Pancreas (tissue), 10 donors: ENCODE data around the gene AK9. TPM values are rescaled to one million over a fixed set of nuclear protein-coding genes. Genes with fewer than 3 reads are reported as not detected.
"Not testable (repeated sequence)": the region's sequence is repeated elsewhere in the genome, so short reads cannot be mapped to it uniquely, and the experiment has no call there.

Source experiments
- ATAC-seq, 4 donors: fragments of 200-7000 bp; cut with Tn5 transposase; one replicate each; pipeline versions ENCODE4 v1.8.0 to v1.9.1; 2020; ENCODE audit warnings: mild to moderate bottlenecking in 4 of 4, moderate library complexity in 4 of 4
- DNase-seq, 6 donors: peaks; one replicate each; pipeline ENCODE4 v3.0.0-alpha.2; 2020
- FAIRE-seq: peaks from 2 replicates; lab custom pipeline; 2012; peaks lifted over from hg19 to GRCh38; lab: Jason Lieb, UNC
- H3K27ac ChIP-seq, 4 donors: fragments of 200-600 bp; sonication (generic); 1 replicate in 3 of 4; 2 replicates in 1 of 4; pipeline versions ENCODE4 v1.5.0 to v1.8.0; 2020
- H3K27me3 ChIP-seq, 4 donors: fragments of 200-600 bp; one replicate each; pipeline ENCODE4 v1.8.0; 2021
- H3K36me3 ChIP-seq, 3 donors: fragments of 200-600 bp; sonication (generic) in 1 of 3; one replicate each; pipeline versions ENCODE4 v1.5.0 to v1.8.0; 2020 to 2021
- H3K4me1 ChIP-seq, 3 donors: fragments of 200-600 bp; one replicate each; pipeline ENCODE4 v1.8.0; 2021
- H3K4me3 ChIP-seq, 4 donors: fragments of 200-600 bp; sonication (generic) in 2 of 4; one replicate each; pipeline versions ENCODE4 v1.5.0 to v1.8.0; 2020 to 2021
- H3K9me3 ChIP-seq, 4 donors: fragments of 200-600 bp; one replicate each; pipeline ENCODE4 v1.8.0; 2021
- CTCF ChIP-seq, 4 donors: fragments of 200-600 bp; sonication (generic) in 3 of 4; IDR thresholded peaks; one replicate each; pipeline versions ENCODE4 v1.5.0 to v1.8.0; 2021; ENCODE audit warnings: antibody characterized with exemption in 4 of 4
- WGBS, 2 donors: extraction: QIAGEN DNeasy Blood & Tissue Kit; methylation state at CpG; one replicate each; pipeline ENCODE4 v1.1.7; 2013; 5-methylcytosine and 5-hydroxymethylcytosine counted together
- intact Hi-C, 3 donors: fragments of 100-400 bp; cut with DNase I; formaldehyde crosslinking; loops; one replicate each; pipeline versions ENCODE4 v1.11.1 to v1.14.2; 2022
- polyA plus RNA-seq, 2 donors: library from polyadenylated mRNA; stranded (reverse); fragments of 200-250 nt; gene quantifications; one replicate each; pipeline ENCODE4 v1.2.3, GENCODE V29; 2013
- total RNA-seq, 6 donors: library from RNA; stranded (reverse); fragmentation: NEBNext Ultra II Directional in 4 of 6; extraction: Animal tissue kit (Norgen Biotek cat#: 25700) in 4 of 6; gene quantifications; one replicate each; pipeline versions ENCODE4 v1.2.1 to v1.2.4, GENCODE V29; 2021 to 2023
- donor health status: healthy with polysubstance abuse.
- donor health status: DM: no; HTN: no; CAD: no; lungs with moderate emphysema.
- donor health status: DM: no; HTN: no; CAD: no.
- donor health status: control.
- donor health status: control.
- donor health status: Bipolar disorder and iron deficiency.
- donor health status: DM: yes; HTN: yes; CAD: no.
- donor health status: DM: no; HTN: no; CAD: no.
- donor health status: DM: no; HTN: no; CAD: no.
- donor health status: DM: yes; HTN: yes; CAD: no.

Gene AK9
- total and polyA plus RNA-seq, 8 donors = 2.0 to 6.0 (median 3.6) TPM

GRCh38 chr6:109693111-109693510 lies 2.1 kb upstream of the AK9 start:
- no peak overlapping the region for H3K27ac ChIP-seq
- TF ChIP-seq CTCF (IDR thresholded peaks at IDR 0.05) = no peak
- no peak for ATAC-seq
- no peak overlapping the region for H3K4me3 ChIP-seq
- intact Hi-C loops = no loop called here
- peaks cover 0 to 8% (median 0%) of the 10 kb centered on the region in 3 donors for H3K4me1 ChIP-seq
- no peaks in the 10 kb centered on the region for H3K36me3 ChIP-seq
- DNase-seq = no peak
- no peaks in the 10 kb centered on the region for H3K27me3 ChIP-seq
- FAIRE-seq = no peak
- no peaks in the 10 kb centered on the region for H3K9me3 ChIP-seq

DNA sequence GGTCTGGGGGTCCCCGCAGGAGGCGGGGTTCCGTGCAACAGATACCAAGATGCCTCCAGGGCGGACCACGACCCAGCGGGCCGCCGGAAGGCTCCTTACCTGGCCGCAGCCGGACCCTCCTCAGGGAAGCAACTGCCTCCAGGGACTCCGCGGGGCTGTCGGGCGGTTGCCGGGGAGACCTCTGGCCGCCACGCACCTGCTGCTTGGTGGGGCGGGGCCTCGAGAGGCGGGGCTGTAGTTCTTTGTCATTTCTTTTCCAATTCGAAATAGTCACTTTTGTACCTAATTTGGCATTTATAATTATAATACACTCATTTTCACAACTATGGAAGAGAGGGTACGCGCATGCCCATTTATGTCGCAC lies 647 bp downstream of the AK9 start:
- intact Hi-C loops = no loop called here
- no peaks in the 10 kb centered on the region for H3K36me3 ChIP-seq

GRCh38 chr6:109687271-109687761 lies 3.7 kb downstream of the AK9 start:
- Histone ChIP-seq H3K36me3 (no peaks in the 10 kb centered on the region), H3K27me3 (no peaks in the 10 kb centered on the region), H3K9me3 (no peaks in the 10 kb centered on the region), H3K4me1 (peaks cover 0 to 7% (median 0%) of the 10 kb centered on the region in 3 donors), H3K4me3 (no peak overlapping the region), H3K27ac (no peak overlapping the region)
- DNase-seq (no peak), FAIRE-seq (no peak), ATAC-seq (no peak)
- no peak for TF ChIP-seq CTCF (IDR thresholded peaks at IDR 0.05)
- WGBS, 2 donors = 48 to 51% methylated on average over 2 of the region's 2 CpGs
- intact Hi-C loops = no loop called here

More for the DNA sequence above, 647 bp downstream of the AK9 start:
- ATAC-seq = peak; percentile 84 to 90 (median 86)
- Histone ChIP-seq H3K27me3 (no peaks in the 10 kb centered on the region), H3K4me1 (peaks cover 0 to 8% (median 0%) of the 10 kb centered on the region in 3 donors), H3K9me3 (no peaks in the 10 kb centered on the region), H3K4me3 (peak overlapping the region; percentile 61 to 76 (median 67)), H3K27ac (peak overlapping the region; percentile 67 to 93 (median 89))
- WGBS, 2 donors = 0 to 1% methylated on average over 24 of the region's 24 CpGs
- DNase-seq = peak; percentile 68 to 89 (median 78)
- no peak for TF ChIP-seq CTCF (IDR thresholded peaks at IDR 0.05)
- no peak for FAIRE-seq

DNA sequence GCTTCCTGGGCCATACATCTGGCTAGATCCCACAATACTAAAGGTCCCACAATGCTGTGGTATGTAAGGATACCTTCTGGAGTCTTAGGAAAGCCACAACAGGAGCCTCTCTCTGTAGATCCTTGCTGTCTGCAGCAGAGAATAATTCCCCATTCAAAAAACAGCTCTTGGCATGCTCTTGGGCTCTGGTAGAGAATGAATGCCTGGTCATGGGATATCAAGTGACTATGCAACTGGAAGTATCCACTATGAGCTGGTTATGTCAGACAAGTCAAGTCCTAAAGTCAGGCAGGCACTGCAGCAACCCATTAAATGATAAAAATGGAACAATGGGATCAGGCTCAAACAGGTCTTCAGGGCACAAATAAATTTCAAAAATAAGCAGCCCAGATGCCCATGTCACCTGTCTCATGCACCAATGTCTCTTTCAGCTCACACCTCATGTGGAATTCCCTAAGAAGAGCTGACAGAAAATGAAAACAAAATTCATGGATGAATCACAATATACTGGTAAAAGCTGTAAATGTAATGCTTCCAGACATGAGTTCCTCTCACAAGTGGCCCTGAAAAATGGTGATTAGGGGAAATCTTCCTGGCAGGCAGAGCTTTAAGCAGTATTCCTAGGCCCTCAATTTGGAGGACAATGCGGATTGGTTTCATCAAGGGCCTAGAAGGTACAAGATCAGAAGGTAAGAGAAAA lies 4.3 kb downstream of the AK9 start:
- peaks cover 0 to 1% (median 0%) of the 10 kb centered on the region in 3 donors for H3K4me1 ChIP-seq
- no peaks in the 10 kb centered on the region for H3K9me3 ChIP-seq
- WGBS, 2 donors = 92 to 95% methylated on average over 1 of the region's 1 CpG
- no peak for DNase-seq
- no peak overlapping the region for H3K4me3 ChIP-seq
- no peak for TF ChIP-seq CTCF (IDR thresholded peaks at IDR 0.05)
- no peak overlapping the region for H3K27ac ChIP-seq
- no peaks in the 10 kb centered on the region for H3K27me3 ChIP-seq
- no peaks in the 10 kb centered on the region for H3K36me3 ChIP-seq
- ATAC-seq = no peak
- intact Hi-C loops = no loop called here
- FAIRE-seq = no peak

- DNase-seq (peak in 4 of 6 donors; percentile 13 to 57 (median 38)), ATAC-seq (peak in 2 of 4 donors; percentile 63 to 99)
- WGBS, 2 donors = 21 to 58% methylated on average over 14 to 15 of the region's 15 CpGs
- H3K36me3 ChIP-seq, H3K9me3 ChIP-seq, H3K27me3 ChIP-seq, intact Hi-C loops, FAIRE-seq, H3K4me3 ChIP-seq, H3K4me1 ChIP-seq, H3K27ac ChIP-seq: not testable (repeated sequence)
Observed at GRCh38 chr6:109678661-109679505, 12.1 kb downstream of the AK9 start.
